Right lung (tissue), 5 donors: ENCODE data around the gene LRRC8D. TPM values are rescaled to one million over a fixed set of nuclear protein-coding genes. Genes with fewer than 3 reads are reported as not detected.

Experiments
- DNase-seq, 2 donors: peaks; one replicate each; pipeline ENCODE4 v3.0.0-alpha.2; 2013
- polyA plus RNA-seq, 5 donors: library from polyadenylated mRNA; unstranded; fragments of 120-200 nt; gene quantifications; one replicate each; pipeline versions ENCODE4 v1.2.1 to v1.2.3, GENCODE V29; 2013; ENCODE audit warnings: inconsistent platforms in 1 of 5, low replicate concordance in 1 of 5; ENCODE audit not compliant: insufficient read length in 5 of 5, insufficient read depth in 1 of 5

The LRRC8D gene
- polyA plus RNA-seq, 5 donors: 14.3 to 18.3 (median 17.0) TPM

GRCh38 chr1:89938171-89939055 lies 117.6 kb downstream of the LRRC8D start:
- DNase-seq: no peak

GRCh38 chr1:89939059-89939570 lies 118.3 kb downstream of the LRRC8D start:
- no peak for DNase-seq

DNA sequence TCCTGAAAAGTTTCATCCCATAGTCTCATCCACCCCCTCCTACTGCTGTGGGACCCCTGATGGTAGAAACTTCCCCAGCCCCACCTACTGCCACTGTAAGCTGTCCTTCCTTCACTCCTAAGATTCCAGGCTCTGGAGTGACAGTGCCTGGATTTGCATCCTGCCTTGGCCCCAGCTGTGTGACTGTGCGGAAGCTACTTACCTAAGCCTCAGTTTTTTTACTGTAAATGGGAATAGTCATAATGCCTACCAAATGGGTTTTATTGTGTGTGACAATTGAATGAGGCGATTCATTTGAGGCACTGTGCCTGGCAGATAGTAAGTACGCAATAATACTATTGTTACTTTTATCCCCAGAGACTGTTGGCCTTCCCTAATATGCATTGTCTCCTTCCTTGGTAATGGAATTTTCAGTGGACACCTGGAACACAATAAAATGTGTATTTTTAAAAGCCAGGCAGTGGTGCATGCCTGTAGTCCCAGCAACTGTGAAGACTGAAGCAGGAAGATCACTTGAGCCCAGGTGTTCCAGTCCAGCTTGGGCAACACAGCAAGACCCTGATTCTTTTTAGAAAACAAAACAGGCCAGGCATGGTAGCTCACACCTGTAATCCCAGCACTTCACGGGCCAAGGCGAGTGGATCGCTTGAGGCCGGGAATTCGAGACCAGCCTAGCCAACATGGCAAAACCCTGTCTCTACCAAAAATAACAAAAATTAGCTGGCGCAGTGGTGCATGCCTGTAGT lies 119.0 kb downstream of the LRRC8D start:
- DNase-seq: no peak

GRCh38 chr1:89941110-89941766 lies 120.4 kb downstream of the LRRC8D start:
- no peak for DNase-seq

DNA sequence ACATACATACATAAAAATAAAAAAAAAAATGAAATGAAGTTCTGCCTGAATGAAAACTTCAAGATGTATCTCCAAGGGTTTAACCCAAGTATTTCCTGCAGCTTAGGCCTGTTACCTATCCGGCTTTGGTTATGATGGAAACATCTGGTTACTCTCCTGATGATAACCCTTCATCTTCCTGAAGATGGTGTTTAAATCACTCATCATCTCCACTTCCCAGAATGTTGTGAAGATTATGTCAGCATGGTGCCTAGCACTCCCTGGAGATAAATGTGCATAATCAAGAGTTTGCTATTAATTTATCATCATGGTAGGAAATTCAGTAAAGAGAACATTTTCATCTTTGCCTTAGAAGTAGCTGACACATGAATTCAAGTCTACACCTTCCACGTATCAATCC lies 121.2 kb downstream of the LRRC8D start:
- no peak for DNase-seq

GRCh38 chr1:89942825-89943658 lies 122.2 kb downstream of the LRRC8D start:
- no peak for DNase-seq

DNA sequence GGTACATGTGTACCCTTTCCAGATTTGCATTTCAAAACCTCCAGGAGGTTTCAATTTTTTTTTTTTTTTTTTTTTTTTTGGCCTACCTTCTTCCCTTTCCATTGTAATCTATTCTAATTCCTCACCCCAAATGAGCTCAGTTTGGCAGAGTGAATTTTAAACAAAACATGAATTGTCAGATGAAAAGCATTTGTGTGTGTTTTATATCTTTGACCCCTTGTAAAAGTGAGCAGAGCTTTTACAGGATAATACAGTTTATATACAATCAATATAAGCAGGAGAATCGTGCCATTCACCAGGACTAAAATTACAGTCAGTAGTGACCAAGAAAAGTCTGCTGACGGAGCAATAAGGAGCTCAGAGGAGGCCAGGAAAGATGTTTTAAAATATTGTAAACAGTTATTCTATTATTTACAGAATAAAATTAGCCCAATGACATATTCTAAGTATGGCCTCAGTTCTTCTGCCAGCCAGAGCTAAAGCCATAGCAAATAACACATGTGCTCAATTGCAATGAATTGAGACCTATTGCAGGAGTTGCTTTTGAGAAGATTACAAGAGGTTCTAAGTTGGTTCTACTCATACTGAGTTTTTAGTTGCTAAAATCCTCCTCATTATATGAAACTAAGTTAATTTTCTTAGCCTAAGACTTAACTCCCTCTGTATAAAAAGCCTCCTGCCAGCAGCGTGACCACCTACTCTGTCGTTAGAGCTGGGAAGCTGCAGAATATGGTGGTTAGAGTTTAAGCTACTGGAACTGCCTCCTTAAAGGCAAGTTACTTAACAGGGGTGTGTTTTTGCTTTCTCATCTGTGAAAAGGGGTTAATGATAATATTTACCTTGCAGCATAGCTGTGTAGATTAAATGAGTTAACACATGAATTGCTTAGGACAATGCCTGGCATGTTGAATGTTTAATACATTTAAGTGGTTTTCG lies 123.3 kb downstream of the LRRC8D start:
- DNase-seq: peak in 1 of 2 donors; percentile 25

DNA sequence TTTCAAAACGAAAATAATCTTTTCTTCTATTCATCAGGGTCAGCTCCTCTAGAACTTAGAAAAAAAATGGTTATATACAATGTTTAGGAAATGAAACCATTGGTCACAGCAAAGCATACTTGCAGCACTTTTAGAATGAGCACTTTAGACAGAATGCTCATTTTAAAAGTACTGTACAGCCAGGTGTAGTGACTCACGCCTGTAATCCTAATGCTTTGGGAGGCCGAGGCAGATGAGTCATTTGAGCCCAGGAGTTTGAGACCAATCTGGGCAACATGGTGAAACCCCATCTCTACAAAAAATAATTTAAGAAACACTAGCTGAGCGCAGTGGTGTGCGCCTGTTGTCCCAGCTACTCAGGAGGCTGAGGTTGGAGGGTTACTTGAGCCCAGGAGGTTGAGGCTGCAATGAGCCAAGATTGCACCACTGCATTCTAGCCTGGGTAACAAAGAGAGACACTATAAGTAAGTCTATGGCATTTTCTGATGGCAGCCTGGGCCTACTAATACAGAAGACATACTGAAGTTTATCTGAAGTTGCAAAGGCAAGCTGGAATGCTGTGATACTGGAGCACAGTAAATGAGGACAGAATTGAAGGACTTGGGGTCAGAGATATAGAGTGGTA lies 125.1 kb downstream of the LRRC8D start:
- DNase-seq: no peak

GRCh38 chr1:89946532-89946931 lies 125.7 kb downstream of the LRRC8D start:
- no peak for DNase-seq

DNA sequence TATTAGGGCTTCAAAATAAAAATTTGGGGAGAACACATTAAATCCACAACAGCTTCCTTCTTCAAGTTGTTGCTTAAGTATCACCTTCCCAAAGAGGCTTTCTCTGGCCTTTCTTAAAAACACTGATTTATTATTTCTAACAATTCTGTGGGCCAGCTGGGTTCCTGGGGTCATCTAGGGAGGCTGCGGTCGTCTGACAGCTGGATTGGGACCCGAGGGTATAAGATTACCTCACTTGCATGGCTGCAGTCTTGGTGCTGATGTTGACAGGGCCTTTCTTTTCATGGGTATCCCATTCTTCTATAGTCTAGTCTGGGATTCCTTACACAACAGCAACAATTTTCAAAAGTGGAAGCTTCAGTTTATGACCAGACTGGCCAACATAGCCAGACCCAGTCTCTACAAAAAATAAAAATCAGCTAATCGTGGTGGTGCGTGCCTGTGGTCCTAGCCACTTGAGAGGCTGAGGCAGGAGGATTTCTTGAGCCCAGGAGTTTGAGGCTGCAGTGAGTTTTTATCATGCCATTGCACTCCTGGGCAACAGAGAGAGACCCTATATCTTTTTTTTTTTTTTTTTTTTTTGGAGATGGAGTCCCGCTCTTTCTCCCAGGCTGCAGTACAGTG lies 128.0 kb downstream of the LRRC8D start:
- DNase-seq: no peak

- DNase-seq: no peak
Observed at GRCh38 chr1:89949991-89950624, 129.3 kb downstream of the LRRC8D start.

- DNase-seq: no peak
Observed at GRCh38 chr1:89950703-89951102, 129.9 kb downstream of the LRRC8D start.

GRCh38 chr1:89951766-89952604 lies 131.2 kb downstream of the LRRC8D start:
- no peak for DNase-seq

DNA sequence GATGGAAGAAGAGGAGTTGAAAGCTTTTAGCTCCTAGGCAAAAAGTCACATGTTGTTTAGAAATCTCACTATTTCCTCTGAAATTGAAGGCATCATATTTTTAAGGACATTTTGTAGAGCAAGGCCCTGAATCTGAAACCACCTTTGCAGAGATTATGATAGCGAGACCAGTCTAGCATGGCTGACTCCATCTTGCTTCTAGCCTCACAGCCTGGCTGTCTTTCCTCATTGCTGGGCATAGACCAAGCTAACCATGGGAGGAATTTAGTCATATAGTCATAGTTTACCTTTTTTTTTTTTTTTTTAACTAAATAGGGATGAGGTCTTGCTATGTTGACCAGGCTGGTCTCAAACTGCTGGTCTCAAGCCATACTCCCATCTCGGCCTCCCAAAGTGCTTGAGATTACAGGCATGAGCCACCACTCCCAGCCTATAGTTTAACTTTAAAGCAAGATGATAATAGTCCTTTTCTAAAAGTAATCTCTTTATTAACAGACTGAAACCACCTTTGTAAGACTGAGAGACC lies 131.8 kb downstream of the LRRC8D start:
- no peak for DNase-seq

- no peak for DNase-seq
Observed at GRCh38 chr1:89953131-89953626, 132.3 kb downstream of the LRRC8D start.

DNA sequence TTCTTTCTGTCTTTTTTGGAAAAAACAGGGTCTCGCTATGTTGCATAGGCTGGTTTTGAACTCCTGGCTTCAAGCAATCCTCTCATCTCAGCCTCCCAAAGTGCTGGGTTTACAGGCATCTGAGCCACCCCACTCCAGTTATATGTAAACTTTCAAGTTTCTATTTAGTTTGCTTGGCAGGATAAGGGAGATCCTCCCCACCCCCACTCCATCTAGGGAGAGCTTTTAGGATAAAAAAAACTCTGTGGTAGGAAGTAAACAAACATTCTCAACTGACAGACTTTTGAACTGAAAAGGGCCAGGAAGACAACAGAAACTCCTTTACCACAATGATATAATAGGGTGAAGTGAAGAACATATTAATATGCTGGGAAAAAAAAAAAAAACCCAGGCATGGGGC lies 133.1 kb downstream of the LRRC8D start:
- DNase-seq: no peak

DNA sequence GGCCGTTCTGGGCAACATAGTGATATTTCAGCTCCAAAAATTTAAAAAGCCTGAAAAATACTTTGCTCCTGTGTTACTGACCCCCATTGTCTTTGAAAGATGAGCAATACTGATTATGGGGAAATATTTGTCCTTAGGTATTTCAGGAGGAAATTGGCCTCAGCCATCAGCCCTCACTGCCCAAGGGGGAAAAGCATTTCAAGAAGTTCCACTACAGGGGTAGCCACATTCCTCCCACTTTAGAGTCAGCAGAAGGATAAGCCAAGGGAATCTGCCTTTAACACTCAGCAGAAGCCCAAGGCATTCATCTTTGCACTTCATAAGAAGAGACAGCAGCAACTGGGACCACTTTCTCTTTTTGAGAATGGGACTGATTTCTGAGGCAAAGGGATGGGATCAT lies 133.6 kb downstream of the LRRC8D start:
- no peak for DNase-seq
